Glutamatergic neuron (in vitro differentiated cells): ENCODE measurements around the gene KIF26B. TPM values are rescaled to one million over a fixed set of nuclear protein-coding genes. Genes with fewer than 3 reads are reported as not detected.

Experiments used
- DNase-seq: peaks from one replicate; pipeline ENCODE4 v3.0.0; 2022
- H3K27ac Mint-ChIP-seq: one replicate; pipeline ENCODE4 v1.8.0; 2020; ENCODE audit warnings: mild to moderate bottlenecking, mixed read lengths, inconsistent platforms; ENCODE audit not compliant: unreplicated experiment
- H3K27me3 Mint-ChIP-seq: one replicate; pipeline ENCODE4 v1.8.0; 2020; ENCODE audit warnings: mild to moderate bottlenecking, moderate library complexity, mixed read lengths, inconsistent platforms; ENCODE audit not compliant: unreplicated experiment
- H3K36me3 Mint-ChIP-seq: one replicate; pipeline ENCODE4 v1.8.0; 2020; ENCODE audit warnings: mild to moderate bottlenecking, mixed read lengths, inconsistent platforms; ENCODE audit not compliant: unreplicated experiment
- H3K4me1 Mint-ChIP-seq: one replicate; pipeline ENCODE4 v1.8.0; 2020; ENCODE audit warnings: mild to moderate bottlenecking, low read depth, mixed read lengths, inconsistent platforms; ENCODE audit not compliant: unreplicated experiment
- H3K4me3 Mint-ChIP-seq: one replicate; pipeline ENCODE4 v1.8.0; 2020; ENCODE audit warnings: mild to moderate bottlenecking, mixed read lengths, inconsistent platforms; ENCODE audit not compliant: unreplicated experiment
- H3K9me3 Mint-ChIP-seq: one replicate; pipeline ENCODE4 v1.8.0; 2020; ENCODE audit warnings: mild to moderate bottlenecking, moderate library complexity, mixed read lengths, inconsistent platforms; ENCODE audit not compliant: unreplicated experiment
- total RNA-seq: library from RNA; stranded (reverse); fragmentation: NEBNext Ultra II Directional; extraction: Animal tissue kit (Norgen Biotek cat#: 25700); gene quantifications from one replicate; pipeline ENCODE4 v1.2.1, GENCODE V29; 2021; ENCODE audit not compliant: unreplicated experiment
- TF ChIP-seq, protein P1 (sequence below): fragments of 200-600 bp; sonication (generic); IDR thresholded peaks from one replicate; pipeline ENCODE4 v1.5.0; 2021; ENCODE audit not compliant: partially characterized antibody, unreplicated experiment

The KIF26B gene
- total RNA-seq, 1 donor from 2014 or later = 2.4 TPM

DNA sequence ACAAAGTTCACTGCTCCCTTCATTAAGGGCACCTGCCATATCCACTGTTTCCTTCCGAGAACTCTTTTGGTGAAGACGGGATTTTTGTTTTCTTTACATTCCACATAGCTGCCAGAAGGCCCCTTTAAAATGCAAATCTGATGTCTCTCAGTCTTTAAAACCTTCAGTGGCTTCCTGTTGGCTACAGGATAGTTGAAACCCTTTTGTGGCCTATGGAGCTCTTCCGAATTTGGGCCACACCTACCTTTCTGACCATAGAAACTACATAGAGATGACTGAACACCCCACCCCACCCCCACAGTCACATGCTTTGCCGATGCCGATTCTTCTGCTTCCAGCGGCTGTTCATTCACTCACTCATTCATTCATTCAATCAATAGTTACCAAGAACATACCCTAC, 502.6 kb downstream of the KIF26B start:
- Mint-ChIP-seq H3K9me3 (peaks cover 6% of the 10 kb centered on the region), H3K27ac (no peak overlapping the region), H3K36me3 (peaks cover 7% of the 10 kb centered on the region), H3K4me3 (no peak overlapping the region), H3K4me1 (no peaks in the 10 kb centered on the region), H3K27me3 (no peaks in the 10 kb centered on the region)
- TF ChIP-seq, protein P1, sequence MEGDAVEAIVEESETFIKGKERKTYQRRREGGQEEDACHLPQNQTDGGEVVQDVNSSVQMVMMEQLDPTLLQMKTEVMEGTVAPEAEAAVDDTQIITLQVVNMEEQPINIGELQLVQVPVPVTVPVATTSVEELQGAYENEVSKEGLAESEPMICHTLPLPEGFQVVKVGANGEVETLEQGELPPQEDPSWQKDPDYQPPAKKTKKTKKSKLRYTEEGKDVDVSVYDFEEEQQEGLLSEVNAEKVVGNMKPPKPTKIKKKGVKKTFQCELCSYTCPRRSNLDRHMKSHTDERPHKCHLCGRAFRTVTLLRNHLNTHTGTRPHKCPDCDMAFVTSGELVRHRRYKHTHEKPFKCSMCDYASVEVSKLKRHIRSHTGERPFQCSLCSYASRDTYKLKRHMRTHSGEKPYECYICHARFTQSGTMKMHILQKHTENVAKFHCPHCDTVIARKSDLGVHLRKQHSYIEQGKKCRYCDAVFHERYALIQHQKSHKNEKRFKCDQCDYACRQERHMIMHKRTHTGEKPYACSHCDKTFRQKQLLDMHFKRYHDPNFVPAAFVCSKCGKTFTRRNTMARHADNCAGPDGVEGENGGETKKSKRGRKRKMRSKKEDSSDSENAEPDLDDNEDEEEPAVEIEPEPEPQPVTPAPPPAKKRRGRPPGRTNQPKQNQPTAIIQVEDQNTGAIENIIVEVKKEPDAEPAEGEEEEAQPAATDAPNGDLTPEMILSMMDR = no peak
- no peak for DNase-seq

DNA sequence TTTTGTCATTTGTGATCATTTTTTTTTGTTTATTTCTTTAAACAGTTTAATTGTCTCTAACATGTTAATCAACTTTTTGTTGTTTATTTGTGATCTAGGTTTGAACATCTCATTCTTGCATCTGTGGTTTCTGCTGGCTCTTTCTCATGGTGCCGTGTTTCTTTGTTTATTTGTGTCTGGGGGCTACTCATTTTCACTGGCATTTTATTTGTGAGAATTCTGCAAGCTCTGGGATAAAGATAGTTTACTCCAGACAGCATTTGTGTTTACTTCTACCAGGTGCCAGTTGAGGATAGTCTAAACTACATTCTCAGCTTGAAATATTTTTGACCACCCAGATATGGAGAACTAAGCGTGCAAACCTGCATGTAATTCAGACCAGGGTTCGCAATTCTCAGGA, 508.6 kb downstream of the KIF26B start:
- peaks cover under 1% of the 10 kb centered on the region for H3K27me3 Mint-ChIP-seq
- H3K27ac Mint-ChIP-seq = no peak overlapping the region
- H3K4me1 Mint-ChIP-seq = no peaks in the 10 kb centered on the region
- H3K36me3 Mint-ChIP-seq = no peaks in the 10 kb centered on the region
- DNase-seq = no peak
- H3K4me3 Mint-ChIP-seq = no peak overlapping the region
- TF ChIP-seq, protein P1 = no peak
- H3K9me3 Mint-ChIP-seq = no peaks in the 10 kb centered on the region

DNA sequence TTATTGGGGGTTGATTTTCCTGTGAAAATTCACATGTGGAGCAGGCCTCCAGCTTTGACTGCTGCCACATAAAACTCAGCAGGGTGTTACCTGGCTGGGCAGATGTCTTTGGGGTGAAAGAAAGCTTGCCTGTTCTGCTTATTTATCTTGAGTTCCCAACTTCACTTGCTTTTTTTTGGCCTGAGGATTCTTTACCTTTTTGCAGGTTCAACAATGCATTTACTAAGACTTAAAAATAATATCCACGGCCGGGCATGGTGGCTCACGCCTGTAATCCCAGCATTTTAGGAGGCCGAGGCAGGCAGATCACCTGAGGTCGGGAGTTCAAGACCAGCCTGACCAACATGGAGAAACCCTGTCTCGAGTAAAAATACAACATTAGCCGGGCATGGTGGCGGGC, 509.1 kb downstream of the KIF26B start:
- Mint-ChIP-seq H3K9me3 (no peaks in the 10 kb centered on the region), H3K27me3 (peaks cover 1% of the 10 kb centered on the region), H3K27ac (no peak overlapping the region), H3K4me3 (no peak overlapping the region), H3K4me1 (no peaks in the 10 kb centered on the region), H3K36me3 (no peaks in the 10 kb centered on the region)
- DNase-seq = no peak
- TF ChIP-seq, protein P1 = no peak

DNA sequence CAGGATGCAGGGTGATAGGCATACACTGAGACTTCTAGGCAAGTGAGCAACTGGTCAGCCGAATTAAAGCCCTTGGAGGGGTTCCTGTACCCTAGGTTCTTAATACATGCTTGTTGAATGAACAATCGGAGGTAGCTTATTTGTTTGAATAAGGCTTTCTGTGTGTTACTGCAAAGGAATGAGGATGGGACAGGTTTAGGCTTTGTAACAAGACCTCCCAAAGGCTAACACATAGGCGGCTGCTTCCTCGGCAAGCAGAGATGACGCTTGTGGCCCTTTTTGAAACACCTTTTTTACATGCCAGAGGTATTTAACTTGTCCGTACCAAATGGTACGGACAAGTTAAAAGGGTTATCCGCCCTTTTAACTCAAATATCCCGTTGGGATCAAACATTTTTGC, 511.6 kb downstream of the KIF26B start:
- H3K27me3 Mint-ChIP-seq = peaks cover 4% of the 10 kb centered on the region
- no peak overlapping the region for H3K4me3 Mint-ChIP-seq
- no peaks in the 10 kb centered on the region for H3K36me3 Mint-ChIP-seq
- H3K9me3 Mint-ChIP-seq = no peaks in the 10 kb centered on the region
- no peaks in the 10 kb centered on the region for H3K4me1 Mint-ChIP-seq
- TF ChIP-seq, protein P1 = no peak
- no peak for DNase-seq
- no peak overlapping the region for H3K27ac Mint-ChIP-seq

DNA sequence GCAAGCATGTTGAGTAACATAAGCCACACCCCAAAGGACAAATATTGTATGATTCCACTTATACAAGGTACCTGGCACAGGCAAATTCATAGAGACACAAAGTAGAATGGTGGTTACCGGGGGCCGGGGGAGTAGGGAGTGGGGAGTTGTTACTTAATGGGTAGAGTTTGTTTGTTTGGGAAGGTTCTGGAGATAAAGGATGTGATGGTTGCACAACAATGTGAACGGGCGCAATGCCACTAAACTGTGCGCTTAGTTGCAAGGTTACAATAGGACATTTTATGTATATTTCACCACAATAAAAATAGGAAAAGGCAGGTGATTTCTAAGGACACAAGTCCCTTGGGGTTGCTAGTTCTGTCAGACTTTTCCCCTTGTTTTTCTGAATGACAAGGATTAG, 516.6 kb downstream of the KIF26B start:
- H3K9me3 Mint-ChIP-seq = no peaks in the 10 kb centered on the region
- H3K4me3 Mint-ChIP-seq = no peak overlapping the region
- H3K36me3 Mint-ChIP-seq = no peaks in the 10 kb centered on the region
- TF ChIP-seq, protein P1 = no peak
- no peak overlapping the region for H3K27ac Mint-ChIP-seq
- H3K4me1 Mint-ChIP-seq = peaks cover 2% of the 10 kb centered on the region
- no peak for DNase-seq
- peaks cover 4% of the 10 kb centered on the region for H3K27me3 Mint-ChIP-seq
